COLO829 (cell line): ENCODE results near the gene CHN1.

Source experiments
- DNase-seq: peaks from one replicate; pipeline ENCODE4 v3.0.0; 2012; ENCODE audit warnings: low spot score

The CHN1 gene

GRCh38 chr2:174870787-174871186 is 134.4 kb downstream of the CHN1 start:
- DNase-seq: no peak

- no peak for DNase-seq
Observed at GRCh38 chr2:174868878-174869277, 136.3 kb downstream of the CHN1 start.

GRCh38 chr2:174866421-174866820 is 138.8 kb downstream of the CHN1 start:
- no peak for DNase-seq

- DNase-seq: no peak
Observed at GRCh38 chr2:174863183-174863582, 142.0 kb downstream of the CHN1 start.

GRCh38 chr2:174859563-174860169 is 145.5 kb downstream of the CHN1 start:
- no peak for DNase-seq

- DNase-seq: no peak
Observed at GRCh38 chr2:174858745-174859144, 146.4 kb downstream of the CHN1 start.

GRCh38 chr2:174856447-174856846 is 148.7 kb downstream of the CHN1 start:
- DNase-seq: no peak

- DNase-seq: peak; percentile 52
Observed at GRCh38 chr2:174846941-174847938, 157.9 kb downstream of the CHN1 start.

GRCh38 chr2:174846218-174846617 is 159.0 kb downstream of the CHN1 start:
- DNase-seq: no peak

GRCh38 chr2:174844295-174844708 is 160.9 kb downstream of the CHN1 start:
- no peak for DNase-seq

- DNase-seq: no peak
Observed at GRCh38 chr2:174842496-174842895, 162.7 kb downstream of the CHN1 start.

GRCh38 chr2:174841936-174842335 is 163.2 kb downstream of the CHN1 start:
- DNase-seq: no peak

GRCh38 chr2:174841350-174841749 is 163.8 kb downstream of the CHN1 start:
- DNase-seq: no peak

GRCh38 chr2:174840436-174840835 is 164.7 kb downstream of the CHN1 start:
- DNase-seq: no peak

GRCh38 chr2:174839662-174840061 is 165.5 kb downstream of the CHN1 start:
- no peak for DNase-seq

GRCh38 chr2:174836995-174837390 is 168.2 kb downstream of the CHN1 start:
- DNase-seq: no peak

GRCh38 chr2:174836377-174836994 is 168.7 kb downstream of the CHN1 start:
- DNase-seq: peak; percentile 68

GRCh38 chr2:174835797-174836255 is 169.4 kb downstream of the CHN1 start:
- no peak for DNase-seq

- no peak for DNase-seq
Observed at GRCh38 chr2:174833737-174834136, 171.4 kb downstream of the CHN1 start.

- no peak for DNase-seq
Observed at GRCh38 chr2:174830561-174830960, 174.6 kb downstream of the CHN1 start.

GRCh38 chr2:174829550-174829949 is 175.6 kb downstream of the CHN1 start:
- DNase-seq: no peak
